Uterus (tissue), 2 donors: ENCODE data around the gene INPP5A.

Source experiments
- POLR2A ChIP-seq, 2 donors: fragments of 450-650 bp; IDR thresholded peaks; one replicate each; pipeline ENCODE4 v1.6.1; 2016; ENCODE audit warnings: antibody characterized with exemption in 2 of 2, mild to moderate bottlenecking in 1 of 2, moderate library complexity in 1 of 2
- TF ChIP-seq, protein P1 (sequence below), 4 experiments: fragments of 200-600 bp in 2 of 4; fragments of 450-650 bp in 2 of 4; sonication (generic) in 2 of 4; IDR thresholded peaks; one replicate each; pipeline ENCODE4 v1.5.1; 2016 to 2019; ENCODE audit warnings: antibody characterized with exemption in 4 of 4, mild to moderate bottlenecking in 2 of 4, moderate library complexity in 1 of 4

DNA sequence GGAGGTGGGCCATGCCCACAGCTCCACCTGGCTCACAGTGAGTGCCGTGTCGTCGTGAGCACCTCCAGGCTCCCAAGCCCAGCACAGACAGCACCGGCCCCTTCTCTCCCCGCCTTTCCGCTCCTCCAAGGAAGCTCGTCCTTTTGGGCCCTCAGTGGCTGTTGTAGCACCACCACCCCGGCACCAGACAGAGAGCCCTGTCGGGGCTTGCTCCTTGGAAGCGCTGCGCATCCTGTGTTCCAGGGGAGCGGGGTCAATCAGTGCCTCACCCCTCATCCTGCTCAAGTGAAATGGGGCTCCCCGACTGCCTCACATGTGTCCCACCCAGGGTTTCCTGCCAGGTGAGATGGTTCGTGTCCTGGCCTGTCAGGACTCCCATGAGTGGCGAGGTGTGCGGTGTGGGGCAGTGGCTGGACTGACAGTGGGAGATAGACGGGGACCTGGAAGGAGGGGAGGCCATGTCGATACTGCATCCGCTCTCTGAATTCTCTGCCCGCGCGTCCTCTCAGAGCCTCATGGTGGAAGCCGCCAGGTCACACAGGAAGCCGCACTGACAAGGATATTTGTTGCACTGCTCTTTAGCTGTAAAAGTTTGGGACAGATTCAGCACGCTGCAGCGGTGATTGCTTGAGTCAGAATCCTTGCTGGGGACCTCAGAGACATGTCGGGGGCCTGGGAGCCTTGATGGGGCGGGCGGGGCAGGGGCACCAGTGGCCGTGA lies 107.1 kb downstream of the INPP5A start:
- TF ChIP-seq POLR2A (IDR thresholded peaks at IDR 0.05) = no peak
- TF ChIP-seq, protein P1, sequence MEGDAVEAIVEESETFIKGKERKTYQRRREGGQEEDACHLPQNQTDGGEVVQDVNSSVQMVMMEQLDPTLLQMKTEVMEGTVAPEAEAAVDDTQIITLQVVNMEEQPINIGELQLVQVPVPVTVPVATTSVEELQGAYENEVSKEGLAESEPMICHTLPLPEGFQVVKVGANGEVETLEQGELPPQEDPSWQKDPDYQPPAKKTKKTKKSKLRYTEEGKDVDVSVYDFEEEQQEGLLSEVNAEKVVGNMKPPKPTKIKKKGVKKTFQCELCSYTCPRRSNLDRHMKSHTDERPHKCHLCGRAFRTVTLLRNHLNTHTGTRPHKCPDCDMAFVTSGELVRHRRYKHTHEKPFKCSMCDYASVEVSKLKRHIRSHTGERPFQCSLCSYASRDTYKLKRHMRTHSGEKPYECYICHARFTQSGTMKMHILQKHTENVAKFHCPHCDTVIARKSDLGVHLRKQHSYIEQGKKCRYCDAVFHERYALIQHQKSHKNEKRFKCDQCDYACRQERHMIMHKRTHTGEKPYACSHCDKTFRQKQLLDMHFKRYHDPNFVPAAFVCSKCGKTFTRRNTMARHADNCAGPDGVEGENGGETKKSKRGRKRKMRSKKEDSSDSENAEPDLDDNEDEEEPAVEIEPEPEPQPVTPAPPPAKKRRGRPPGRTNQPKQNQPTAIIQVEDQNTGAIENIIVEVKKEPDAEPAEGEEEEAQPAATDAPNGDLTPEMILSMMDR (IDR thresholded peaks at IDR 0.05) = no peak
